ENCODE results near the gene KRTAP10-12.
A peak's percentile ranks its signal among the peaks of the same experiment; 100 is the strongest.

KRTAP10-12 gene

DNA sequence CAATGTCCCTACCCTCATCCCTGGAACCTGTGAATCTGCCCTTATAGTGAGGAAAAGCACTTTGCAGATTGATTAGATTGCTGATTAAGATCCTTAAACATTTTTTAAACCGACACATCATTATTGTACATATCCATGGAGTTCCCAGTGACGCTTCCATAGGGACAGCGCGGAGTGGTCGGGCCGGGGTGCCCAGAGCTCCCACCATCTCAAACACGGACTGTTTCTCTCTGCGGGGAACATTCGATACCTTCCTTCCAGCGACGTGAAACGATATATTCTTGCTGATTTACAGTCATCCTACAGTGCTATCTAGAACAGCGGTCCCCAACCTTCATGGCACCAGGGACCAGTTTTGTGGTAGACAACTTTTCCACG, 4.0 kb downstream of the KRTAP10-12 start:
- peaks cover 71% of the 10 kb centered on the region for H3K4me1 ChIP-seq (ENCODE audit: control insufficient read depth, insufficient read depth, low read length)
- peaks cover 17% of the 10 kb centered on the region for H3K27me3 ChIP-seq (ENCODE audit: control insufficient read depth, insufficient read depth, low read length)
- no peak overlapping the region for H3K4me3 ChIP-seq (ENCODE audit: low read depth, low read length)
- H3K36me3 ChIP-seq (ENCODE audit: control insufficient read depth, insufficient read depth, low read length): no peaks in the 10 kb centered on the region
- no peaks in the 10 kb centered on the region for H3K9me3 ChIP-seq (ENCODE audit: control insufficient read depth, insufficient read depth, low read depth, low read length)
- no peak overlapping the region for H3K9ac ChIP-seq (ENCODE audit: low read length)
- no peak overlapping the region for H3K27ac ChIP-seq (ENCODE audit: low read depth, low read length)

DNA sequence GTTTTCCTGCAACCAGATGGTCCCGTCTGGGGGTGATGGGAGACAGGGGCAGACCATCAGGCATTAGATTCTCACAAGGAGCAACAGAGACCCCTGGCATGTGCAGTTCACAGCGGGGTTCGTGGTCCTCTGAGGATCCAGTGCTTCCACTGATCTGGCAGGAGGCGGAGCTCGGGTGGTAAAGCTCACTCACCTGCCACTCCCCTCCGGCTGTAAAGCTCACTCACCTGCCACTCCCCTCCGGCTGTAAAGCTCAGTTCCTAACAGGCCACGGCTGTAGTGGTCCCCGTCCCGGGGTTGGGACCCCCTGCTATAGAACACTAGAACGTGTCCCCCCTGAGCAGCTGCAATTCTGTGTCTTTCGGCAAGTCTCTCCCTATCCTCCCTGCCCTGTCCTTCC, 4.6 kb downstream of the KRTAP10-12 start:
- Histone ChIP-seq H3K9me3 (ENCODE audit: control insufficient read depth, insufficient read depth, low read depth, low read length) (no peaks in the 10 kb centered on the region), H3K9ac (ENCODE audit: low read length) (peak overlapping the region; percentile 83), H3K27ac (ENCODE audit: low read depth, low read length) (no peak overlapping the region), H3K27me3 (ENCODE audit: control insufficient read depth, insufficient read depth, low read length) (peaks cover 22% of the 10 kb centered on the region), H3K4me1 (ENCODE audit: control insufficient read depth, insufficient read depth, low read length) (peaks cover 75% of the 10 kb centered on the region), H3K36me3 (ENCODE audit: control insufficient read depth, insufficient read depth, low read length) (no peaks in the 10 kb centered on the region), H3K4me3 (ENCODE audit: low read depth, low read length) (peak overlapping the region; percentile 14; the same call in 1 of the 2 replicates)

DNA sequence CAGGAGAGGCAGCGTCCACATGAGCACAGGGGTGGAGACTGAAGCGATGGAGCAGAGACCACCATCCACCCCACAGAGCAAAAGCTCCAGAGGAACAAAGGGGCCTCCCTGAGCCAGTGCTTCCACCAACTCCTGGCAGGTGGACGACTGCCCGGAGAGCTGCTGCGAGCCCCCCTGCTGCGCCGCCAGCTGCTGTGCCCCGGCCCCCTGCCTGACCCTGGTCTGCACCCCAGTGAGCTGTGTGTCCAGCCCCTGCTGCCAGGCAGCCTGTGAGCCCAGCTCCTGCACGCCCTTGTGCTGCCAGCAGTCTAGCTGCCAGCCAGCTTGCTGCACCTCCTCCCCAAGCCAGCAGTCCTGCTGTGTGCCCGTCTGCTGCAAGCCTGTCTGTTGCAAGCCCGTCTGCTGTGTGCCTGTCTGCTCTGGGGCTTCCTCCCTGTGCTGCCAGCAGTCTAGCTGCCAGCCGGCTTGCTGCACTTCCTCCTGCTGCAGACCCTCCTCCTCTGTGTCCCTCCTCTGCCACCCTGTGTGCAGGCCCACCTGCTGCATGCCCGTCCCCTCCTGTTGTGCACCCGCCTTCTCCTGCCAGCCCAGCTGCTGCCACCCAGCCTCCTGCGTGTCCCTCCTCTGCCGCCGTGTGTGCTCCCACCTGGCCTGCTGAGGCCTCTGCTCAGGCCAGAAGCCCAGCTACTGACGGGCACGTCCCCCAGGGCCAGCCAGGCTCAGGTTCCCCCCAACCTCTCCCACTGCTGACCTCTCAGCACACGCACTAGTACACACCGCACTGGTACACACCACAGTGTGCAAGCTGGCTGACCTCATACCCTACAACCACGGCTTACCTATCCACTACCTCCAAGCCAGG, 5.4 kb downstream of the KRTAP10-12 start:
- H3K4me1 ChIP-seq (ENCODE audit: control insufficient read depth, insufficient read depth, low read length): peaks cover 70% of the 10 kb centered on the region
- H3K9me3 ChIP-seq (ENCODE audit: control insufficient read depth, insufficient read depth, low read depth, low read length): no peaks in the 10 kb centered on the region
- H3K27me3 ChIP-seq (ENCODE audit: control insufficient read depth, insufficient read depth, low read length): peaks cover 29% of the 10 kb centered on the region
- no peaks in the 10 kb centered on the region for H3K36me3 ChIP-seq (ENCODE audit: control insufficient read depth, insufficient read depth, low read length)
- peak overlapping the region; percentile 45; the same call in 1 of the 2 replicates for H3K4me3 ChIP-seq (ENCODE audit: low read depth, low read length)
- H3K27ac ChIP-seq (ENCODE audit: low read depth, low read length): peak overlapping the region; percentile 85; the same call in 1 of the 2 replicates
- H3K9ac ChIP-seq (ENCODE audit: low read length): peak overlapping the region; percentile 83

DNA sequence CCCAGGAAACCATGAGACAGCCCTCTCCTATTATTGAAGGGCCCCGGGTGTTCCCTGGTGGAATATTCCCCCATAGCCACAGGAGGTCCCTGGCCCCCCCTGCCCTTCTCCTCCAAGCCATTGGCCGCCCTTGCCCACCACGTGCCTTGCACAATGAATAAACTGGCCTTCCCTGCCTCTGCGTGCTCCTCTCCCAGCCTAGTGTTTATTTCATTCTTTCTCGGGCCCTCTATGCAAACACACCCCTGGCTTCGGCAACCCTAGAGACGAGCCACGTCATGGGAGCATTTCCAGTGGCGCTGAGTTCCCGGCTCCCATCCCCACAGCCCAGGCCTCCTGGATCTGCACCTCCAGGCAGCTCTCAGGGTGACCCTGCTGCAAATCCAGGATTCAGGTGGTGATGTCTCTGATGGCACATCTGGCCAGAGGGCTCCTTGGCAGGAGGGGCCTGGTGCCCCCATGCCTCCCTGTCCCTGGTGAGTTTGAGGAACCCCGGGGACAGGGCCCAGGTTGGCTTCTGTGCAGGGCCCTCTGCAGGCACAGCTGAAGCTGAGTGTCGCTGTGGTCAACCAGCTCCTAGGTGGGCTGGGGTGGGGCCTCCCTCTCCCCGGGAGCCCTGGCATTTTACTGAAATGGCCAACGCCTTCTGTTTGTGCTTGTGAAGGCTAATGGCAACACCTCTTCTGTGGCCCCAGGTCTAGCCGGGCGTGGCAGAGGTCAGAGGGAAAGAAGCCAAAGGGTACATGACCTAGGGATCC, 6.2 kb downstream of the KRTAP10-12 start:
- H3K9me3 ChIP-seq (ENCODE audit: control insufficient read depth, insufficient read depth, low read depth, low read length): no peaks in the 10 kb centered on the region
- H3K27ac ChIP-seq (ENCODE audit: low read depth, low read length): peak overlapping the region; percentile 85; the same call in 1 of the 2 replicates
- no peaks in the 10 kb centered on the region for H3K36me3 ChIP-seq (ENCODE audit: control insufficient read depth, insufficient read depth, low read length)
- peaks cover 36% of the 10 kb centered on the region for H3K27me3 ChIP-seq (ENCODE audit: control insufficient read depth, insufficient read depth, low read length)
- H3K9ac ChIP-seq (ENCODE audit: low read length): peak overlapping the region; percentile 83
- peaks cover 69% of the 10 kb centered on the region for H3K4me1 ChIP-seq (ENCODE audit: control insufficient read depth, insufficient read depth, low read length)
- H3K4me3 ChIP-seq (ENCODE audit: low read depth, low read length): peak overlapping the region; percentile 45; the same call in 1 of the 2 replicates

DNA sequence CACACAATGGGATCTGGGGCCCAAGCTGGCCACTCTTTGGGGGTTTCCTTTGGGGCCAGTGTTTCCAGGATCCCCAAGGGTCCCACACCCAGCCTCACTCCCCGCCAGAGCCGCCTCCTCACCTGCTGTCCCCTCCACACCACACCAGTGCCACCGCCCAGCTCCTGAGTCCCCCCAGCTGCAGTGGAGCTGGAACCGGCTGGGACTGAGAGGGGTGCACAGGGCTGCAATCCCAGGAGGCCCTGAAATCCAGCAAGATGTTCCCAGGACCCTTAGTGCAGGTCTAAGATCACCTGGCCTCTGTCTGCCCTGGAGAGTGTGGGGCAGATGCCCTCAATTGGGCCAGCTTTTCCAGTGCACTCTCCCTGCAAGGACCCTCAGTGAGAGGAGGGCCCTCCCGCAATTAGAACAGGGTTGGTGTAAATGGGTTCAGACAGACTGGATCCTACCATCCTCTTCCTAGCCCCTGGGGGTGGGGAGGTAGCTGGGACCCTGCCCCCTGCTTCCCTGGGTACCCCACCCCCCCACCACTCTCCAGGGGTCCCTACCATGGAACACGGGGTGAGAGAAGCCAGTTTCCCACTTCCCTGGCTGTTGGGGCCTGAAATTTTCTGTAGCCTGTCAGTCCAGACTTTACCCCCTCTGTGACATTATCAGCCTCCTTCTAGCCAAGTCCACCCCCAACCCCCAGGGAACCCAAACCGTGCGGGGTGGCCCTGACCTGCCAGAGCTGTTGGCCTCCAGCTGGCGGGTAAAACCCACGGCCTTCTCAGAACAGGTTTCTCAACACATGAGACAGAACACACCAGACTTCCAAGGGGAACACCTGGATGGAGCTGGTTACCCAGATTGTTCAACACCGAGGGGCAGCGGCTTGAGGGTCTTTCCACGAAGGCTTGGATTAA, 7.0 kb downstream of the KRTAP10-12 start:
- Histone ChIP-seq H3K36me3 (ENCODE audit: control insufficient read depth, insufficient read depth, low read length) (no peaks in the 10 kb centered on the region), H3K9ac (ENCODE audit: low read length) (peak overlapping the region; percentile 83), H3K27me3 (ENCODE audit: control insufficient read depth, insufficient read depth, low read length) (peaks cover 44% of the 10 kb centered on the region), H3K4me3 (ENCODE audit: low read depth, low read length) (peak overlapping the region; percentile 45), H3K4me1 (ENCODE audit: control insufficient read depth, insufficient read depth, low read length) (peaks cover 71% of the 10 kb centered on the region), H3K9me3 (ENCODE audit: control insufficient read depth, insufficient read depth, low read depth, low read length) (no peaks in the 10 kb centered on the region), H3K27ac (ENCODE audit: low read depth, low read length) (peak overlapping the region; percentile 85)

DNA sequence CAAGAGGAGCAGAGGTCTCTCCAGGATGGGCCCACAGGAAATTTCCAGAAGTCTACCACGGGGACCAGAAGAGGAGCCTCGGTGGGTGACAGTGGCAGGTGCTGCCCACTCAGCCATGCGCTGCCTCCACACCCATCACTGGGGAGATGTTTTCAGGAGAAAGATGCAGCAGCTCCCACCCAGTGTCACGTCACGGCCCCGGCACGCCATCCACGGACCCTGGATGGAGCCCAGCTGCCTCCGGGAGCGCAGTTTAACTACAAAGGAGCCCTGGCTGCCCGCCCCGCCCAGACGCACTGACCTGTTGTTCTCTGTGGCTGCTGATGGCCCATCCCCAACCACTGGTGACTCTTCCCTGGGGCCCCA, 7.6 kb downstream of the KRTAP10-12 start:
- peak overlapping the region; percentile 83 for H3K9ac ChIP-seq (ENCODE audit: low read length)
- peaks cover 51% of the 10 kb centered on the region for H3K27me3 ChIP-seq (ENCODE audit: control insufficient read depth, insufficient read depth, low read length)
- no peaks in the 10 kb centered on the region for H3K36me3 ChIP-seq (ENCODE audit: control insufficient read depth, insufficient read depth, low read length)
- peaks cover 74% of the 10 kb centered on the region for H3K4me1 ChIP-seq (ENCODE audit: control insufficient read depth, insufficient read depth, low read length)
- peak overlapping the region; percentile 45 for H3K4me3 ChIP-seq (ENCODE audit: low read depth, low read length)
- no peaks in the 10 kb centered on the region for H3K9me3 ChIP-seq (ENCODE audit: control insufficient read depth, insufficient read depth, low read depth, low read length)
- peak overlapping the region; percentile 85; the same call in 1 of the 2 replicates for H3K27ac ChIP-seq (ENCODE audit: low read depth, low read length)

DNA sequence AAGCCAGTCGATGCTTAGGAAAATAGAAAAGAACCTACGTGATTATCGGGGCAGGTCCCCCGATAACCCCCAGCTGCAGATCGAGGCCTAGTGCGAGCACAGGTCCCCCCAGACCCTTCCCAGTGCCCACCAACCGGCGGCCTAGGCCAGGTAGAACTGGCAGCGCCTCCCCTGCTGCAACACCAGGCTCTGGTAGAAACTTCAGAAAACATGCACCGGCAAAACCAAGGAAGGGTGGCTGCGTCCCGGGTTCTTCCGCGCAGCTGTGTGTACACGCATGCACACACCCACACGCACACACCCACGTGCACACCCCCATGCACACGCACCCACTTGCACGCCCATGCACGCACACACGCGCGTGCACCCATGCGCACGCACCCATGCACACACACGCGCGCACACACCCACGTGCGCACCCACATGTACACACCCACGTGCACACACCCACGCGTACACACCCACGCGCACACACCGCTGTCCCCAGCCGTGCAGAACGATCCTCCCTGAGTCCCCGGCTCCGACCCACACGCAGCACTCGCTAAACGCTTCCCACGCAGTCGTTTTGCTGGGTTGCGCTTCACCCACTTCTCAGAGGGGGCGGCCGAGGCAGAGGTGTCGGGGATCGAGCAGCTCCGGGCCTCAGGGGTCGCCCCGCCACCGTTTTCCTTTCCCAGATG, 9.2 kb downstream of the KRTAP10-12 start:
- H3K27me3 ChIP-seq (ENCODE audit: control insufficient read depth, insufficient read depth, low read length): peaks cover 66% of the 10 kb centered on the region
- H3K27ac ChIP-seq (ENCODE audit: low read depth, low read length): peak overlapping the region; percentile 44; the same call in 1 of the 2 replicates
- H3K4me3 ChIP-seq (ENCODE audit: low read depth, low read length): peak overlapping the region; percentile 64
- H3K36me3 ChIP-seq (ENCODE audit: control insufficient read depth, insufficient read depth, low read length): no peaks in the 10 kb centered on the region
- H3K4me1 ChIP-seq (ENCODE audit: control insufficient read depth, insufficient read depth, low read length): peaks cover 76% of the 10 kb centered on the region
- H3K9ac ChIP-seq (ENCODE audit: low read length): peak overlapping the region; percentile 95
- no peaks in the 10 kb centered on the region for H3K9me3 ChIP-seq (ENCODE audit: control insufficient read depth, insufficient read depth, low read depth, low read length)

DNA sequence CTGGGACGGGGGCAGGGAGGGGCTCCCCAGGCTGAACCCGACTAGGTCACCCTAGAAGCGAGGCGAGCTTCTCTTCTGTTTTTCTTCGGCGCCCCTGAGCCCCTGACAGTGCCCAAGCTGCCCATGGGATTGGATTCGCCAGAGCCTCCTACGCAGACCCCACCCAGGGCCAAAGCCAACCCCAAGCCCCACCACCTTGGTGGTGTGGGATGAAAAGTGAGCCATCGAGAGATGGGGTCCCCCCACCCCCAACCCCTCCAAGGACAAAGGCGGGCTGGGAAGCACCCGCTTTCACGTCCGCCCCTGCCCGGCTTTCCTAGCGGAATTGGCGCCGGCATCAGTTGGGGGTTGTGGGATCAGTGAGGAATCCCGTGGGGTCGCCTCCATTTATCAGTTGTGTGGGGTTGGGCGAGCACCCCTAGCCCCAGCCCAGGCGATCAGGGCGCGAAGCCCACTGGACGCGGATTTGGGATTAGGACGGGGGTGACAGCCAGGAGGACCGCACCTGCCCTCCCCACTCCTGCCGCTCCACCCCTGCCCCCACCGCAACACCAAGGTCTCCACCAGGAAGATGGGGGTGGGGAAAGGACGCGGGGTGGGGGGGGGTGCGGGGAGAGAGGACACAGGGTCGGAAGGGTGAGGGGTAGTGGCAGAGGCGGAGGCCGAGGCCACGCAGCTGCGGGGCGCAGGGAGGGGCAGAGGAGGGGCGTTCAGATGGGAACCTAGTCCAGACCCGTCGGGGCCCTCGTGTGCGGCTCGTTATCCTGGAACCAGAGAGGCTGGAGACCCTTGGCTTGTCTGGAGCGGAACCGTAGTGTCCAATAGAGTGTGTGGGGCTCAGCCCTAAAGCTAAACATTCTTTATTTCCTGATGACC, 10.0 kb downstream of the KRTAP10-12 start:
- Histone ChIP-seq H3K4me1 (ENCODE audit: control insufficient read depth, insufficient read depth, low read length) (peaks cover 69% of the 10 kb centered on the region), H3K4me3 (ENCODE audit: low read depth, low read length) (peak overlapping the region; percentile 64), H3K9ac (ENCODE audit: low read length) (peak overlapping the region; percentile 95), H3K36me3 (ENCODE audit: control insufficient read depth, insufficient read depth, low read length) (no peaks in the 10 kb centered on the region), H3K27me3 (ENCODE audit: control insufficient read depth, insufficient read depth, low read length) (peaks cover 74% of the 10 kb centered on the region), H3K27ac (ENCODE audit: low read depth, low read length) (peak overlapping the region; percentile 44; the same call in 1 of the 2 replicates), H3K9me3 (ENCODE audit: control insufficient read depth, insufficient read depth, low read depth, low read length) (no peaks in the 10 kb centered on the region)

DNA sequence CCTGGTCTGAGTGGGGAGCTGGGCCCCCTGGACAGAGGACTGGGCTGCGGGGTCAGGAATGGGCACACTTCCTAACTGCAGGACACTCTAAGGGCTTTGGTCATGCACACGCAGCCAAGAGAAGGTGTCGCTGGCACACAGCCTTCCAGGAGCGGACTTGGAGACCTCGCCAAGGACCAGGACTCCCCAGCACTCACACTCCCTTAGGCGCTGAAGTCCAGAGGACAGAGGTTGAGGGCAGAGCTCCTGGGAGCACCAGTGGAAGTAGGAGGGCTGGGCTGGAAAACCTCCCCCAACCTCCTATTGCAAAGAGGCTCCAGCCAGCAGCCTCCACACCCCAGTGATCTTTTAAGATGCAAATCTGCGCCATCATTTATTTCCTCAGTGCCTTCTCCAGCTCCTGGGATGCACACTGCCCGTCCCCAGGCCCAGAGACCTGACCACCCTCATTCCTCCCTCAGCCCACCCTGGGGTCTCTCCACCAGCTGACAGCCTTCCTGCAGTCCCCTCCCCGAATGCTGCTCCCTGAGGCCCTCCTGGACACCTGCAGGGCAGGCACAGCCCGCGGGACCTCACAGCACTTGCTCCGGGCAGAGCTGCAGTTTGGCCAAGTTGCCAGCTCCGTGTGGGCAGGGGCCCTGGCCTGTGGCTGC, 11.4 kb downstream of the KRTAP10-12 start:
- no peaks in the 10 kb centered on the region for H3K9me3 ChIP-seq (ENCODE audit: control insufficient read depth, insufficient read depth, low read depth, low read length)
- H3K4me3 ChIP-seq (ENCODE audit: low read depth, low read length): peak overlapping the region; percentile 64
- peaks cover 87% of the 10 kb centered on the region for H3K27me3 ChIP-seq (ENCODE audit: control insufficient read depth, insufficient read depth, low read length)
- H3K4me1 ChIP-seq (ENCODE audit: control insufficient read depth, insufficient read depth, low read length): peaks cover 68% of the 10 kb centered on the region
- no peaks in the 10 kb centered on the region for H3K36me3 ChIP-seq (ENCODE audit: control insufficient read depth, insufficient read depth, low read length)
- peak overlapping the region; percentile 67 for H3K9ac ChIP-seq (ENCODE audit: low read length)
- H3K27ac ChIP-seq (ENCODE audit: low read depth, low read length): no peak overlapping the region; the same call in 1 of the 2 replicates

Data from HUES6 (cell line).